ENCODE results near the gene ACCS. TPM values are rescaled to one million over a fixed set of nuclear protein-coding genes. Genes with fewer than 3 reads are reported as not detected.

ACCS gene
- total and polyA plus RNA-seq, 2 donors: 6.5 to 27.2 TPM

DNA sequence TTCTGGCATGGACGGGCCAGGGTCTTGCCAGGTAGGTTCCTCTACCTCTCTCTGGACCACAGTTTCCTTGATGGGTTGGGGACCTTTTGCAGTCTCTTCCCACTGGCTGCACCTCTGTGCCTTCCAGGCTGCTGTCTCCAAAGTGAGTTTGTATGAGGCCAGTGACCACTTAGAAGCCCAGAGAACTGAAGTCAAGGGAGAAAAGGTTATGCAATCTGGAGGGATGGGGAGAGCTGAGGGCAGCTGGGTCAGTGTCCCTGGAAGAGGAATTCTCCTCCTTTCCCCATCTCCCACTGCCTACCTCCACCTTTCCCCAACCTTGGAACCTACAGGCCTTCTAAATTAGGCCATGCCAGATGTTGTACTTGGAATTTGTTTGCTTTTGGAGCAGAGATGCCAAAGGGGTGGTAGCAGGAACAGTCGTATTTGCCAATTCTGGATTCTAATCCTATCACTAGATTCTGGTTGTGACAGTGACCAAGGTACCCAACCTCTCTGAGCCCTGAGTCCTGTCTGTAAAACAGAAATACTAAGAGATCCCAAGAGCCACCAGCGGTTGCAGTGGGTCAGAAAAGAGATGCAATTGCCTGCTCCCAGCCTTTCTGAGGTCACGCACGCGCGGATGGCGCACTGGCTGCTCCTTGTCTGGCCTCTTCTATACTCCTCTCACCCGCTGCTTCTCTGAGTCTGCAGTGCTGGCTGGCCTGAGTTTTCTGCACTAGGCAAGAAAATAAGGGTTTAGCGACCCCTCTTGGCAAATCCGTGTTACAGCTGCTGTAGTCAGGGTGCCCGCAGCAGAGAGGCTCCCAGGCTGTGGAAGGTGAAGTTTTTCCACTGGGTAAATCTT, 29.0 kb upstream of the ACCS start:
- Histone ChIP-seq H3K27me3 (ENCODE audit: control insufficient read depth in 2 of 2, insufficient read depth in 1 of 2, low read length in 1 of 2) (no peaks in the 10 kb centered on the region), H3K4me3 (ENCODE audit: low read length in 2 of 2) (no peak overlapping the region), H3K27ac (ENCODE audit: low read depth in 1 of 2, low read length in 1 of 2) (no peak overlapping the region), H3K4me1 (ENCODE audit: control insufficient read depth in 2 of 2, insufficient read depth in 2 of 2, low read length in 2 of 2) (no peaks in the 10 kb centered on the region), H3K9me3 (ENCODE audit: control insufficient read depth in 2 of 2, insufficient read depth in 1 of 2, low read length in 1 of 2) (no peaks in the 10 kb centered on the region), H3K36me3 (ENCODE audit: control insufficient read depth in 2 of 2, insufficient read depth in 2 of 2, low read length in 1 of 2) (no peaks in the 10 kb centered on the region)
- peak in 8 of 9 donors; percentile 2 to 53 (median 18) for DNase-seq (ENCODE audit: low read depth in 6 of 9, low spot score in 9 of 9)
- 44% methylated on average over 12 of the region's 12 CpGs for WGBS

DNA sequence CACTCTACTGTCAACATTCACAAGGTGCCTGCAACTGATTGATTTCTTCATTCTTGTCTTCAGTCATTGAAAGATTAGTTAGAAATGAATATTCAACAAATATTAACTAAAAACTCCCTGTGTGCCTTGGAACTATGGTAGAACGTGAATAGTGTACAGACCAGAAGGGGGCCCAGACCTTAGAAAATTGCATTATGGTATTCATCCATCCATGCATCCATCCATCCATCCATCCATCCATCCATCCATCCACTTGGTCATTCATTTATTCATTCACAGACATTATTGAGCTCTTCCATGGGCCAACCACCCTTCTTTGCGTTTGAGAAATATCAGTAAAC, 28.4 kb upstream of the ACCS start:
- Histone ChIP-seq H3K27ac (ENCODE audit: low read depth in 1 of 2, low read length in 1 of 2) (no peak overlapping the region), H3K4me1 (ENCODE audit: control insufficient read depth in 2 of 2, insufficient read depth in 2 of 2, low read length in 2 of 2) (no peaks in the 10 kb centered on the region), H3K36me3 (ENCODE audit: control insufficient read depth in 2 of 2, insufficient read depth in 2 of 2, low read length in 1 of 2) (no peaks in the 10 kb centered on the region), H3K4me3 (ENCODE audit: low read length in 2 of 2) (no peak overlapping the region), H3K27me3 (ENCODE audit: control insufficient read depth in 2 of 2, insufficient read depth in 1 of 2, low read length in 1 of 2) (no peaks in the 10 kb centered on the region), H3K9me3 (ENCODE audit: control insufficient read depth in 2 of 2, insufficient read depth in 1 of 2, low read length in 1 of 2) (no peaks in the 10 kb centered on the region)
- WGBS: 96% methylated on average over 2 of the region's 2 CpGs
- no peak for DNase-seq (ENCODE audit: low read depth in 6 of 9, low spot score in 9 of 9)

DNA sequence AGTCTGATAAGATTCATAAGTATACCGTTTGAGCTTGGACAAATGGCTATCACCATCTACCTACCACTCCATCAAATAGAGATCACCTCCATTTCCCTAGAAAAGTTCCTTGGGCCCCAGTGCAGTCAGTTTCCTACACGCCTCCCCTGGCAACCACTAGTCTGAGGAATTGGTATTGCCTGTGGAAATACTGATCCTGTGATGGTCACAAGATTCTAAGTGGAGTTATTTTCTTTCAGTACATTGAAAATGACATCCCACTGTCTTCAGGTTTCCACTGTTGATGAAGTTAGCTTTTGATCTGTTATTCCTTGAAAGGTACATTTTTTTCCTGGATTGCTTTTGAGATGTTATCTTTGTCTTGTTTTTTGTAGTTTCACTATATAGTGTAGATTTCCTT, 22.9 kb upstream of the ACCS start:
- no peaks in the 10 kb centered on the region for H3K4me1 ChIP-seq (ENCODE audit: control insufficient read depth in 2 of 2, insufficient read depth in 2 of 2, low read length in 2 of 2)
- H3K4me3 ChIP-seq (ENCODE audit: low read length in 2 of 2): no peak overlapping the region
- no peak for DNase-seq (ENCODE audit: low read depth in 6 of 9, low spot score in 9 of 9)
- H3K27me3 ChIP-seq (ENCODE audit: control insufficient read depth in 2 of 2, insufficient read depth in 1 of 2, low read length in 1 of 2): no peaks in the 10 kb centered on the region
- no peaks in the 10 kb centered on the region for H3K36me3 ChIP-seq (ENCODE audit: control insufficient read depth in 2 of 2, insufficient read depth in 2 of 2, low read length in 1 of 2)
- H3K27ac ChIP-seq (ENCODE audit: low read depth in 1 of 2, low read length in 1 of 2): no peak overlapping the region
- H3K9me3 ChIP-seq (ENCODE audit: control insufficient read depth in 2 of 2, insufficient read depth in 1 of 2, low read length in 1 of 2): no peaks in the 10 kb centered on the region
- WGBS: 96% methylated on average over 2 of the region's 2 CpGs

DNA sequence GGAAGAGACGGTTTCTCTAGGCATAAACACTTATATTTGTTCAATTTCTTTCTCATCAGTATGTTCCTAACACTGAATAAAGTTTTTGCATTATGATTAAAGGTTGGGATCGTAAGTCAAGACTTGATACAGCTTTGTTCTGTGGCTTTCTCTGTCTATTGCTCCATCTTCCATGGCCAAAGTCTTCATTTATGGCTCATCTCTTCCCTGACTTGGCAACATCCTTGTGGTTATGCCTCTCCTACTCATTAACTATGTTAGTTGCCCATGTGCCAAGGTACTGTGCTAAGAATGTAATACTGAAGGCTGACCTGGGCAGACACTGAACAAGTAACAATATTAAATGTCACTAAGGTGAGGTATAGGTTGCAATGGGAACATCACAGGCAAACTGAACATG, 19.9 kb upstream of the ACCS start:
- H3K4me1 ChIP-seq (ENCODE audit: control insufficient read depth in 2 of 2, insufficient read depth in 2 of 2, low read length in 2 of 2): no peaks in the 10 kb centered on the region
- WGBS: 91% methylated on average over 2 of the region's 2 CpGs
- no peak overlapping the region for H3K27ac ChIP-seq (ENCODE audit: low read depth in 1 of 2, low read length in 1 of 2)
- no peaks in the 10 kb centered on the region for H3K36me3 ChIP-seq (ENCODE audit: control insufficient read depth in 2 of 2, insufficient read depth in 2 of 2, low read length in 1 of 2)
- H3K9me3 ChIP-seq (ENCODE audit: control insufficient read depth in 2 of 2, insufficient read depth in 1 of 2, low read length in 1 of 2): no peaks in the 10 kb centered on the region
- no peak overlapping the region for H3K4me3 ChIP-seq (ENCODE audit: low read length in 2 of 2)
- no peaks in the 10 kb centered on the region for H3K27me3 ChIP-seq (ENCODE audit: control insufficient read depth in 2 of 2, insufficient read depth in 1 of 2, low read length in 1 of 2)
- no peak for DNase-seq (ENCODE audit: low read depth in 6 of 9, low spot score in 9 of 9)

DNA sequence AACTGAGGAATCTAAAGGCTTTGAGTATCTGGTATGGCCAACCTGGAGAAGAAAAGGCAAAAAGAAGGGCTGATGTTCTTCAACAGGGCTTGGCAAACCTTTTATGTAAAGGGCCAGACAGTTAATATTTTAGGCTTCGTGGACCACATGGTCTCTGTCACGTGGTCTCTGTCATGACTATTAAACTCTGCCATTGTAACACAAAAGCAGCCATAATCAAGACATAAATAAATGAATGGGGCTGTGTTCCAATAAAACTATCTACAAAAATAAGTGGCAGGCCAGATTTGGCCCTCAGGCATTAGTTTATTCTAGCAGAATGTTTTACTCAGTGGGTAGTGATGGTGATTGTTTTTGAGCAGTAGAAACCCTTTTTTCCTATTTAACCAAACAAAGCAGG, 18.8 kb upstream of the ACCS start:
- WGBS: 88% methylated on average over 2 of the region's 2 CpGs
- DNase-seq (ENCODE audit: low read depth in 6 of 9, low spot score in 9 of 9): no peak

DNA sequence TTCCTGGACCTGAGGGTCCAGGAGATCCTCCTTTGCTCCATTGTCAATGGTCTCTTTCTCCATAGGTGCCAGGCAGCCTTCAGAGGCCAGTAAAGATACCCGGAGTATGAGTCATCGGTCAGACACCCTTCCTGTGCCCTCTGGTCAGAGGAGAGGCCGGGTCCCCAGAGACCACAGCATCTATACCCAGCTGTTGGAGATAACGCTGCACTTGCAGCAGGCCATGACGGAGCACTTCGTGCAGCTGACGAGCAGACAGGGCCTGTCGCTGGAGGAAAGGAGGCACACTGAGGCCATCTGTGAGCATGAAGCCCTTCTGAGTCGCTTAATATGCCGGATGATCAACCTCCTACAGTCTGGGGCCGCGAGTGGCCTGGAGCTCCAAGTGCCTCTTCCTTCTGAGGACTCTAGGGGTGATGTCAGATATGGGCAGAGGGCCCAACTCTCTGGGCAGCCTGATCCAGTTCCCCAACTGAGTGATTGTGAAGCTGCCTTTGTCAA, 18.1 kb upstream of the ACCS start, which contains the start of gene ACCSL:
TSS of gene ACCSL (plus strand) at position 51 of the 501 bp plus-strand sequence. CDS start at position 107, 56 bp downstream.
- Histone ChIP-seq H3K27ac (ENCODE audit: low read depth in 1 of 2, low read length in 1 of 2) (no peak within 1 kb of the TSS), H3K4me1 (ENCODE audit: control insufficient read depth in 2 of 2, insufficient read depth in 2 of 2, low read length in 2 of 2) (no peaks in the 10 kb centered on the region), H3K36me3 (ENCODE audit: control insufficient read depth in 2 of 2, insufficient read depth in 2 of 2, low read length in 1 of 2) (no peaks in the 10 kb centered on the region), H3K9me3 (ENCODE audit: control insufficient read depth in 2 of 2, insufficient read depth in 1 of 2, low read length in 1 of 2) (no peaks in the 10 kb centered on the region), H3K27me3 (ENCODE audit: control insufficient read depth in 2 of 2, insufficient read depth in 1 of 2, low read length in 1 of 2) (no peaks in the 10 kb centered on the region), H3K4me3 (ENCODE audit: low read length in 2 of 2) (no peak within 1 kb of the TSS)
- no peak for DNase-seq (ENCODE audit: low read depth in 6 of 9, low spot score in 9 of 9)
- 97% methylated on average over 12 of the region's 12 CpGs for WGBS

More for the DNA sequence above, 18.8 kb upstream of the ACCS start:
- Histone ChIP-seq H3K27me3 (ENCODE audit: control insufficient read depth in 2 of 2, insufficient read depth in 1 of 2, low read length in 1 of 2) (no peaks in the 10 kb centered on the region), H3K4me3 (ENCODE audit: low read length in 2 of 2) (no peak overlapping the region), H3K36me3 (ENCODE audit: control insufficient read depth in 2 of 2, insufficient read depth in 2 of 2, low read length in 1 of 2) (no peaks in the 10 kb centered on the region), H3K4me1 (ENCODE audit: control insufficient read depth in 2 of 2, insufficient read depth in 2 of 2, low read length in 2 of 2) (no peaks in the 10 kb centered on the region), H3K27ac (ENCODE audit: low read depth in 1 of 2, low read length in 1 of 2) (no peak overlapping the region), H3K9me3 (ENCODE audit: control insufficient read depth in 2 of 2, insufficient read depth in 1 of 2, low read length in 1 of 2) (no peaks in the 10 kb centered on the region)

DNA sequence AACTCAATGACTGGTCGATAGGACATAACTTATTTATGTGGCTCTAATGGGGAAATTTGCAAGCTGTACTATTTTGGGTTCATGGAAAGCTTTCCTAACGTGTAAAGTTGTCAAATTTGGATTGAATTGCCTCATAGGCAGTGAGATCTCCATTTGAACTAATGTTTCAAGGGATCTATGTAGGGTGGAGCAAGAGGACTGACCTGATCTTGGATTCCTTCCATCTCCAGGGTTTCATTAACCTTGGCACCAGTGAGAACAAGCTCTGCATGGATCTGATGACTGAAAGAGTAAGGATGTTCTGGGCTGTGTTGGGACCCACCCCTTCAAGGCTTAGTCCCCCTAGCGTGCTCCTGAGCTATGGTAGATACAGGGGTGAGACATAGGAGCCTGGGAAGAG, 16.2 kb upstream of the ACCS start:
- Histone ChIP-seq H3K27me3 (ENCODE audit: control insufficient read depth in 2 of 2, insufficient read depth in 1 of 2, low read length in 1 of 2) (no peaks in the 10 kb centered on the region), H3K4me1 (ENCODE audit: control insufficient read depth in 2 of 2, insufficient read depth in 2 of 2, low read length in 2 of 2) (no peaks in the 10 kb centered on the region), H3K4me3 (ENCODE audit: low read length in 2 of 2) (no peak overlapping the region), H3K36me3 (ENCODE audit: control insufficient read depth in 2 of 2, insufficient read depth in 2 of 2, low read length in 1 of 2) (no peaks in the 10 kb centered on the region), H3K27ac (ENCODE audit: low read depth in 1 of 2, low read length in 1 of 2) (no peak overlapping the region), H3K9me3 (ENCODE audit: control insufficient read depth in 2 of 2, insufficient read depth in 1 of 2, low read length in 1 of 2) (no peaks in the 10 kb centered on the region)
- no peak for DNase-seq (ENCODE audit: low read depth in 6 of 9, low spot score in 9 of 9)
- WGBS: 91% methylated on average over 3 of the region's 3 CpGs

DNA sequence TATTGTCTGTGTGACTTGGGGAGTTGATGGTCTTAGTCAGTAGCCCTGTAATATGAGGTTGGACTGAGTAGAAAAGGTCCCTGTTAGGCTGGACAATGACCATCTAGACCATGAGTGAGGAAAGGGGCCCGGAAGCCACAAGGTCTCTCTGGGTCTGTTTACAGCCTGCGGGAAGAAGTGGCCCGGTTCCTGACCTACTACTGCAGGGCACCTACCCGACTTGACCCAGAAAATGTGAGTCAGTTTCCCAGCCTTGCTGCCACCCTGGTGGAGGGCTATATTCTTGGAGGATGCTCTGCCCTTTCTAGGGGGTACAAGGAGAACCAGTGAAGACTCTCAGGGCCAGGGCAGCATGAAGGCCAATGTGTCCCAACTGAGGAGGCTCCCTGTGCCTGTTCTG, 14.9 kb upstream of the ACCS start:
- no peaks in the 10 kb centered on the region for H3K4me1 ChIP-seq (ENCODE audit: control insufficient read depth in 2 of 2, insufficient read depth in 2 of 2, low read length in 2 of 2)
- no peak for DNase-seq (ENCODE audit: low read depth in 6 of 9, low spot score in 9 of 9)
- H3K4me3 ChIP-seq (ENCODE audit: low read length in 2 of 2): no peak overlapping the region
- no peaks in the 10 kb centered on the region for H3K27me3 ChIP-seq (ENCODE audit: control insufficient read depth in 2 of 2, insufficient read depth in 1 of 2, low read length in 1 of 2)
- no peaks in the 10 kb centered on the region for H3K36me3 ChIP-seq (ENCODE audit: control insufficient read depth in 2 of 2, insufficient read depth in 2 of 2, low read length in 1 of 2)
- no peak overlapping the region for H3K27ac ChIP-seq (ENCODE audit: low read depth in 1 of 2, low read length in 1 of 2)
- WGBS: 96% methylated on average over 4 of the region's 4 CpGs
- H3K9me3 ChIP-seq (ENCODE audit: control insufficient read depth in 2 of 2, insufficient read depth in 1 of 2, low read length in 1 of 2): no peaks in the 10 kb centered on the region

DNA sequence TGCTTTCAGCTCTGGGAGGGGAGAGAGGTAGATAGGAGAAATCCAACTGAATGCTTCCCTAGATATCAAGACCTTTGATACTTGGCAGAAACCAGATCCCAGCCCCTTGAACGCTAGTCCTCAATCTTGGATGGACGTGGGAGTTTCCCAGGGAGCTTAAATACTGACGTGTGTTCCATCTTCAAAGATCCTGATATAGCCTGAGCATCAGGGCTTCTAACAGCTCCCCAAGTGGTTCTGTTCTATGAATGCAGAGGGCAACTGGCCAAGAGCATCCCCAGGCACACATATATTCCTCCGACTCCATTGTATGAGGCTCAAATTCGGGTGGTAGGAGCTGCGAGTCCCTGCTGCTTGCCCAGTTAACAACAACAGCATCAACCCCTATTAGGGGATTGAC, 8.7 kb upstream of the ACCS start:
- no peaks in the 10 kb centered on the region for H3K36me3 ChIP-seq (ENCODE audit: control insufficient read depth in 2 of 2, insufficient read depth in 2 of 2, low read length in 1 of 2)
- H3K27me3 ChIP-seq (ENCODE audit: control insufficient read depth in 2 of 2, insufficient read depth in 1 of 2, low read length in 1 of 2): no peaks in the 10 kb centered on the region
- no peak overlapping the region for H3K27ac ChIP-seq (ENCODE audit: low read depth in 1 of 2, low read length in 1 of 2)
- WGBS: 96% methylated on average over 6 of the region's 6 CpGs
- H3K4me1 ChIP-seq (ENCODE audit: control insufficient read depth in 2 of 2, insufficient read depth in 2 of 2, low read length in 2 of 2): no peaks in the 10 kb centered on the region
- no peak overlapping the region for H3K4me3 ChIP-seq (ENCODE audit: low read length in 2 of 2)
- no peak for DNase-seq (ENCODE audit: low read depth in 6 of 9, low spot score in 9 of 9)
- no peaks in the 10 kb centered on the region for H3K9me3 ChIP-seq (ENCODE audit: control insufficient read depth in 2 of 2, insufficient read depth in 1 of 2, low read length in 1 of 2)
